Body of pancreas (tissue), 4 donors: Measurements from ENCODE around the gene MYO5A. TPM values are rescaled to one million over a fixed set of nuclear protein-coding genes. Genes with fewer than 3 reads are reported as not detected.
"Not testable (repeated sequence)": the region's sequence is repeated elsewhere in the genome, so short reads cannot be mapped to it uniquely, and the experiment has no call there.

Experiments used
- ATAC-seq: fragments of 150-250 bp; one replicate; pipeline ENCODE4 v1.9.1; 2016
- DNase-seq, 4 donors: peaks; one replicate each; pipeline ENCODE4 v3.0.0-alpha.2; 2019
- H3K27ac ChIP-seq, 4 donors: fragments of 200-600 bp; sonication (generic); 1 replicate in 3 of 4; 2 replicates in 1 of 4; pipeline versions ENCODE4 v1.5.1 to v1.6.1; 2016 to 2019; ENCODE audit warnings: mild to moderate bottlenecking in 1 of 4, mixed read lengths in 1 of 4, moderate library complexity in 1 of 4
- H3K27me3 ChIP-seq, 2 donors: fragments of 200-600 bp; sonication (generic); one replicate each; pipeline ENCODE4 v1.6.0; 2016; ENCODE audit warnings: mild to moderate bottlenecking in 1 of 2
- H3K36me3 ChIP-seq, 2 donors: fragments of 200-600 bp; sonication (generic); replicated peaks in 1 of 2; 2 replicates each; pipeline ENCODE4 v1.5.1; 2016; ENCODE audit warnings: low read depth in 2 of 2; ENCODE audit not compliant: insufficient read depth in 1 of 2
- H3K4me1 ChIP-seq: fragments of 200-600 bp; sonication (generic); one replicate; pipeline ENCODE4 v1.6.0; 2016
- H3K4me3 ChIP-seq, 2 donors: fragments of 200-600 bp; sonication (generic); 1 replicate in 1 of 2; 2 replicates in 1 of 2; pipeline ENCODE4 v1.5.1; 2016 to 2019
- H3K9me3 ChIP-seq, 3 donors: fragments of 200-600 bp; sonication (generic); 1 replicate in 2 of 3; 2 replicates in 1 of 3; pipeline ENCODE4 v1.5.1; 2016
- POLR2A ChIP-seq, 3 donors: fragments of 450-650 bp; IDR thresholded peaks; one replicate each; pipeline ENCODE4 v1.6.1; 2016; ENCODE audit warnings: antibody characterized with exemption in 3 of 3, mild to moderate bottlenecking in 2 of 3
- WGBS, 2 donors: methylation state at CpG; one replicate each; pipeline ENCODE4 v1.1.5; 2017; 5-methylcytosine and 5-hydroxymethylcytosine counted together
- intact Hi-C: fragments of 100-400 bp; cut with DNase I; formaldehyde crosslinking; loops from one replicate; pipeline ENCODE4 v1.15.1; 2023
- total RNA-seq, 2 donors: library from RNA; depleted of rRNA; stranded (reverse); fragments of >200 nt; gene quantifications; one replicate each; pipeline ENCODE4 v1.1.0, GENCODE V29; 2016
- TF ChIP-seq, protein P1 (sequence below), 7 experiments: fragments of 450-650 bp in 4 of 7; fragments of 200-600 bp in 3 of 7; sonication (generic) in 3 of 7; IDR thresholded peaks; one replicate each; pipeline ENCODE4 v1.5.1; 2016 to 2019; ENCODE audit warnings: antibody characterized with exemption in 7 of 7

MYO5A gene
- total RNA-seq, 2 donors from 2014 or later = 8.2 to 11.9 TPM

DNA sequence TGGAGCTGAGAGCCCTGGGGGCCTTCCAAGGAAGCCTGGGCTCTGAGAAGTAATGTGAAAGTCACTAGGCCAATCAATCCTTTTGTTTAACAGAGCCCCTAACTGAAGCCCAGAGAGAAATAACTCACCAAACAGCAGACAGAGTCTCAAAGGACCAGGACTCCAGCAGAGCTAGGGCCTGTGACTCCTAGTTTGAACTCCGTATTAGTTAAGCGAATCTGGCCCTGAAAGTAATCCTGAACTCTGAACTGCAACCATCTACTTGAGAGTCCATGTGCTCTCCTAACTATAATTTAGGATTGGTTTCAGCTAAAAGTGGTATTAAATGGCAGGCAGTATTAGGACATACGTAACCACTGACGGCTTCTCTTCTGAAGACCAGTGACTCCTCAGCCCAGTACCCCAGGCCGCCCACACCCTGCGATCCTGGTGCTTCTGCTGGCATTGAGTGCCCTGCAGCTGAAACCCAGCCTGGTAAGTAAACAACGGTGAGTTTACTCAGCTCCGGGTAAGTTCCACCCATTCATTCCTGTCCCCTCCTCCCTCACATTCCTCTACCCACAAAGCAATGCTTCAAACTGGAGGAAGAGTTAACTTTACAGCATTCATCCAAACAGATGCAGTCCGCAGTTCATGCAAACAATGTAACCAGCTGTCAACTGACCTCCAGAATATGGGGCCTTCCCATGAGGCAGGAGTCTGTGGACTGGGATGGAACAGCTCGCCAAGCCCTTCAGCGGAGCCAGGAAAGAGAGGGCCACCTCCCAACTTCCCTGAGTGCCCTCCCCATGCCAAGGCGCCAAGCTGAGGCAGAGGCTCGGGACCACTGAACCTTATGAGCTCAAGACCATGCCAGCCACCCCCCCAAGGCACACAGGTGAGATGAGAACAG, 240.4 kb downstream of the MYO5A start:
- 18% methylated on average over 10 to 13 of the region's 13 CpGs for whole genome bisulfite sequencing, 2 donors
- DNase-seq (peak; percentile 71 to 85 (median 82)), ATAC-seq (peak; percentile 91)
- TF ChIP-seq, protein P1, sequence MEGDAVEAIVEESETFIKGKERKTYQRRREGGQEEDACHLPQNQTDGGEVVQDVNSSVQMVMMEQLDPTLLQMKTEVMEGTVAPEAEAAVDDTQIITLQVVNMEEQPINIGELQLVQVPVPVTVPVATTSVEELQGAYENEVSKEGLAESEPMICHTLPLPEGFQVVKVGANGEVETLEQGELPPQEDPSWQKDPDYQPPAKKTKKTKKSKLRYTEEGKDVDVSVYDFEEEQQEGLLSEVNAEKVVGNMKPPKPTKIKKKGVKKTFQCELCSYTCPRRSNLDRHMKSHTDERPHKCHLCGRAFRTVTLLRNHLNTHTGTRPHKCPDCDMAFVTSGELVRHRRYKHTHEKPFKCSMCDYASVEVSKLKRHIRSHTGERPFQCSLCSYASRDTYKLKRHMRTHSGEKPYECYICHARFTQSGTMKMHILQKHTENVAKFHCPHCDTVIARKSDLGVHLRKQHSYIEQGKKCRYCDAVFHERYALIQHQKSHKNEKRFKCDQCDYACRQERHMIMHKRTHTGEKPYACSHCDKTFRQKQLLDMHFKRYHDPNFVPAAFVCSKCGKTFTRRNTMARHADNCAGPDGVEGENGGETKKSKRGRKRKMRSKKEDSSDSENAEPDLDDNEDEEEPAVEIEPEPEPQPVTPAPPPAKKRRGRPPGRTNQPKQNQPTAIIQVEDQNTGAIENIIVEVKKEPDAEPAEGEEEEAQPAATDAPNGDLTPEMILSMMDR (IDR thresholded peaks at IDR 0.05) = no peak
- peak in 2 of 3 donors; percentile 37 to 38 for TF ChIP-seq POLR2A (IDR thresholded peaks at IDR 0.05)
- H3K27ac ChIP-seq = peak overlapping the region; percentile 77 to 88 (median 78)
- H3K4me1 ChIP-seq = peaks cover 71% of the 10 kb centered on the region
- intact Hi-C loops = no loop called here
- no peaks in the 10 kb centered on the region for H3K9me3 ChIP-seq
- no peaks in the 10 kb centered on the region for H3K36me3 ChIP-seq
- no peak overlapping the region for H3K4me3 ChIP-seq
- no peaks in the 10 kb centered on the region for H3K27me3 ChIP-seq

DNA sequence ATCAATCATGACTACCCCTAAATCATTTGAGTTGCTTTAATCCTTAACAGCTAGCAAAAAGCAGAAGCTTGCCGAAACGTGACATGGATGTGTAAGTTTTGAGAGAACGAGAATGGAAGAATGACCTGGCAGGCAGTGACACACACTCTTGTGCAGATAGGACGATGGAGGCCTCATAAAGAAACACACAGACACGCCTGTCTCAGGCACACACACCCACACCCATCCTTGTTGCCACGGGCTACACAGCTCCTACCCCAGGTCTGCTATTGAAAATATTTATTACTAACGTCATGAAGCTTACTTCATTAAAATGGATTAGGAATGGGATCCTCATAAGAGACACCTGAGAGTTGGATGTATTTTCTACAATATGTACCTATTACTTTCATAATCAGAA, 241.6 kb downstream of the MYO5A start:
- Histone ChIP-seq H3K9me3 (no peaks in the 10 kb centered on the region), H3K4me1 (peaks cover 71% of the 10 kb centered on the region), H3K27me3 (no peaks in the 10 kb centered on the region), H3K36me3 (no peaks in the 10 kb centered on the region), H3K27ac (peak overlapping the region; percentile 45 to 88 (median 78)), H3K4me3 (no peak overlapping the region)
- intact Hi-C loops = no loop called here
- no peak for DNase-seq
- 26 to 47% methylated on average over 7 of the region's 7 CpGs for WGBS, 2 donors
- ATAC-seq = no peak
- TF ChIP-seq POLR2A (IDR thresholded peaks at IDR 0.05) = no peak
- TF ChIP-seq, protein P1 (IDR thresholded peaks at IDR 0.05) = no peak

DNA sequence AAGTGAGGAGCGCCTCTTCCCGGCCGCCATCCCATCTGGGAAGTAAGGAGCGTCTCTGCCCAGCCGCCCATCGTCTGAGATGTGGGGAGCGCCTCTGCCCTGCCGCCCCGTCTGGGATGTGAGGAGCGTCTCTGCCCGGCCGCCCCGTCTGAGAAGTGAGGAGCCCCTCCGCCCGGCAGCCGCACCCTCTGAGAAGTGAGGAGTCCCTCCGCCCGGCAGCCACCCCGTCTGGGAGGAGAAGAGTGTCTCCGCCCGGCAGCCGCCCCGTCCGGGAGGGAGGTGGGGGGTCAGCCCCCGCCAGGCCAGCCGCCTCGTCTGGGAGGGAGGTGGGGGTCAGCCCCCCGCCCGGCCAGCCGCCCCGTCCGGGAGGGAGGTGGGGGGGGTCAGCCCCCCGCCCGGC, 242.7 kb downstream of the MYO5A start:
- DNase-seq, ATAC-seq, H3K27me3 ChIP-seq, intact Hi-C loops, H3K36me3 ChIP-seq, H3K9me3 ChIP-seq, H3K4me3 ChIP-seq, H3K27ac ChIP-seq: not testable (repeated sequence)
- WGBS, 2 donors = 94% methylated on average over 20 of the region's 34 CpGs; no CpG with 5 or more reads in 1 of the 2 donors
- H3K4me1 ChIP-seq = peaks cover 77% of the 10 kb centered on the region

DNA sequence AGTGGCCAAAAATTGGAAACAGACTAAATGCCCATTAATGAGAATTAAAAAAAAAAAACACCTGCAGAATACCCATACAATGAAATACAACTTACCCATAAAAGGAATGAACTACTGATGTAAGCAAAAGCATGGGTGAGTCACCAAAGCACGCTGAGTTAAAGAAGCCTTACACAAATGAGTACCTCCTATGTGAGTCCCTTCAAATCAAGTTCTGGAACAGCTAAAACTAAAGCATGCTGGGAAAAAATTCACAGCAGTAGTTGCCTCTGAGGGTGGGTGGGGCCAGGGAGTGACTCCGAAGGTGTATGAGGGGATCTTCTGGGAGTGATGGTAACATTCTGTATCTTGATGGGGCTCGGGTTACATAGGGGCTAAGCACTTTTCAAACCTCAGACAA, 244.5 kb downstream of the MYO5A start:
- no peak overlapping the region for H3K4me3 ChIP-seq
- intact Hi-C loops = no loop called here
- ATAC-seq (no peak), DNase-seq (no peak)
- H3K9me3 ChIP-seq = no peaks in the 10 kb centered on the region
- 62 to 67% methylated on average over 3 of the region's 3 CpGs for WGBS, 2 donors
- H3K27ac ChIP-seq = peak overlapping the region in 2 of 4 donors; percentile 50 to 62
- H3K36me3 ChIP-seq = no peaks in the 10 kb centered on the region
- TF ChIP-seq, protein P1 (IDR thresholded peaks at IDR 0.05) = no peak
- TF ChIP-seq POLR2A (IDR thresholded peaks at IDR 0.05) = no peak
- H3K4me1 ChIP-seq = peaks cover 76% of the 10 kb centered on the region
- H3K27me3 ChIP-seq = no peaks in the 10 kb centered on the region

DNA sequence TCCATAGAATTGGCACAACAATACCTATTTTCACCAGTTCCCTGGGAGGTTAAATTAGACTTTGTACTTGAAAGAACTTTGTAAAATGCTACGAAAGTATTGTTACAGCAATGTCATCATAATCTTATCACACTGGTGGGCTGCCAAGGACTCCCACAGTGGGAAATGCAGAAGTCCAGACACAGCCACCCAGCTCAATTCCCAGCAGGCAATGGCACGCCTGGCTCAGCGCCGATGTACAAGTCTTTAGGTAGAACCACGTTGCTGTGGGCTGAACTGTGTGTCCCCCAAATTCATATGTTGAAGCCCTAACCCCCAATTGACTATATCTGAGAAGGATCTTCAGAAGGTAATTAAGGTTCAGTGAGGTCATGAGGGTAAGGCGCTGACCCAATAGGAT, 245.4 kb downstream of the MYO5A start:
- H3K27me3 ChIP-seq = no peaks in the 10 kb centered on the region
- H3K4me1 ChIP-seq = peaks cover 68% of the 10 kb centered on the region
- intact Hi-C loops = no loop called here
- ATAC-seq (peak; percentile 19), DNase-seq (peak; percentile 62 to 82 (median 72))
- no peak for TF ChIP-seq POLR2A (IDR thresholded peaks at IDR 0.05)
- H3K27ac ChIP-seq = peak overlapping the region; percentile 10 to 64 (median 37)
- H3K4me3 ChIP-seq = no peak overlapping the region
- no peaks in the 10 kb centered on the region for H3K9me3 ChIP-seq
- WGBS, 2 donors = 32 to 36% methylated on average over 6 of the region's 6 CpGs
- peaks cover 0 to 3% of the 10 kb centered on the region in 2 donors for H3K36me3 ChIP-seq
